Right lobe of liver (tissue), 4 donors: ENCODE results near the gene ZNRF4.

Experiments used
- POLR2A ChIP-seq: fragments of 450-650 bp; IDR thresholded peaks from one replicate; pipeline ENCODE4 v1.6.1; 2017; ENCODE audit warnings: antibody characterized with exemption, mild to moderate bottlenecking
- TF ChIP-seq, protein P1 (sequence below), 4 donors: fragments of 200-600 bp in 3 of 4; fragments of 450-650 bp in 1 of 4; IDR thresholded peaks; one replicate each; pipeline versions ENCODE4 v1.5.1 to v1.8.0; 2016 to 2022; ENCODE audit warnings: antibody characterized with exemption in 4 of 4, mild to moderate bottlenecking in 2 of 4
- donor health status: DM: no; HTN: no; CAD: no.
- donor health status: DM: no; HTN: no; CAD: no.
- donor health status: DM: no; HTN: yes; CAD: no.

DNA sequence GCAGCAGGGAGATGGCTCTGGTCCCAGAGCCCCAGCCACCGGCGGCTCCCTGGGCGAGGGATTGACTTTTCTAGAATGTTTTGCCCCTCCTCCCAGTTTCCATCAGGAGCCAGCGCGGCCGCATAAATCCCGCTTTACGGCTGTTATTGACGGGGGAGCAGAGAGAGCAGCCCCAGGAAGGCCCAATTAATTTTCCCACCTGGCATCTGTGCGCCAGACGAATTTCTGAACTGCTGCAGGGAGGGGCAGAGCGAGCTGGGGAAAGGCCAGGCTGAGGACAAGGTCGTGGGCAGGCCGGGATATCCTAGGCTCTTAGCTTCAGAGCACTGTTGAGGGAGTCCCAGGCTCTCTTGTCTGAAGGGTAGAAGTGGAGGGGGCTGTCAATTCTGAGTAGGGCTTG is 24.7 kb downstream of the ZNRF4 start:
- TF ChIP-seq, protein P1, sequence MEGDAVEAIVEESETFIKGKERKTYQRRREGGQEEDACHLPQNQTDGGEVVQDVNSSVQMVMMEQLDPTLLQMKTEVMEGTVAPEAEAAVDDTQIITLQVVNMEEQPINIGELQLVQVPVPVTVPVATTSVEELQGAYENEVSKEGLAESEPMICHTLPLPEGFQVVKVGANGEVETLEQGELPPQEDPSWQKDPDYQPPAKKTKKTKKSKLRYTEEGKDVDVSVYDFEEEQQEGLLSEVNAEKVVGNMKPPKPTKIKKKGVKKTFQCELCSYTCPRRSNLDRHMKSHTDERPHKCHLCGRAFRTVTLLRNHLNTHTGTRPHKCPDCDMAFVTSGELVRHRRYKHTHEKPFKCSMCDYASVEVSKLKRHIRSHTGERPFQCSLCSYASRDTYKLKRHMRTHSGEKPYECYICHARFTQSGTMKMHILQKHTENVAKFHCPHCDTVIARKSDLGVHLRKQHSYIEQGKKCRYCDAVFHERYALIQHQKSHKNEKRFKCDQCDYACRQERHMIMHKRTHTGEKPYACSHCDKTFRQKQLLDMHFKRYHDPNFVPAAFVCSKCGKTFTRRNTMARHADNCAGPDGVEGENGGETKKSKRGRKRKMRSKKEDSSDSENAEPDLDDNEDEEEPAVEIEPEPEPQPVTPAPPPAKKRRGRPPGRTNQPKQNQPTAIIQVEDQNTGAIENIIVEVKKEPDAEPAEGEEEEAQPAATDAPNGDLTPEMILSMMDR (IDR thresholded peaks at IDR 0.05), result no peak
- TF ChIP-seq POLR2A, result no peak
